SK-MEL-5 (cell line): ENCODE measurements around the gene STAT3. TPM values are rescaled to one million over a fixed set of nuclear protein-coding genes. Genes with fewer than 3 reads are reported as not detected.
"Not testable (repeated sequence)": the region's sequence is repeated elsewhere in the genome, so short reads cannot be mapped to it uniquely, and the experiment has no call there.

Experiments
- DNase-seq: peaks from one replicate; pipeline ENCODE4 v3.0.0-alpha.2; 2016; ENCODE audit warnings: low read depth, low spot score
- in situ Hi-C: cut with HindIII; loops from 2 replicates; pipeline ENCODE4 v1.10.0; 2016; ENCODE audit warnings: low sequenced_read_pairs, high pct_unique_total_duplicates, low pct_unique_long_range_greater_than_20kb
- total RNA-seq: library from RNA; depleted of rRNA; stranded (reverse); fragments of >200 nt; shearing (Covaris generic); gene quantifications from 2 replicates; pipeline ENCODE4 v1.2.3, GENCODE V29; 2014; rRNA removed

Gene STAT3
- total RNA-seq, 1 experiment from 2014 or later: 99.5 TPM

DNA sequence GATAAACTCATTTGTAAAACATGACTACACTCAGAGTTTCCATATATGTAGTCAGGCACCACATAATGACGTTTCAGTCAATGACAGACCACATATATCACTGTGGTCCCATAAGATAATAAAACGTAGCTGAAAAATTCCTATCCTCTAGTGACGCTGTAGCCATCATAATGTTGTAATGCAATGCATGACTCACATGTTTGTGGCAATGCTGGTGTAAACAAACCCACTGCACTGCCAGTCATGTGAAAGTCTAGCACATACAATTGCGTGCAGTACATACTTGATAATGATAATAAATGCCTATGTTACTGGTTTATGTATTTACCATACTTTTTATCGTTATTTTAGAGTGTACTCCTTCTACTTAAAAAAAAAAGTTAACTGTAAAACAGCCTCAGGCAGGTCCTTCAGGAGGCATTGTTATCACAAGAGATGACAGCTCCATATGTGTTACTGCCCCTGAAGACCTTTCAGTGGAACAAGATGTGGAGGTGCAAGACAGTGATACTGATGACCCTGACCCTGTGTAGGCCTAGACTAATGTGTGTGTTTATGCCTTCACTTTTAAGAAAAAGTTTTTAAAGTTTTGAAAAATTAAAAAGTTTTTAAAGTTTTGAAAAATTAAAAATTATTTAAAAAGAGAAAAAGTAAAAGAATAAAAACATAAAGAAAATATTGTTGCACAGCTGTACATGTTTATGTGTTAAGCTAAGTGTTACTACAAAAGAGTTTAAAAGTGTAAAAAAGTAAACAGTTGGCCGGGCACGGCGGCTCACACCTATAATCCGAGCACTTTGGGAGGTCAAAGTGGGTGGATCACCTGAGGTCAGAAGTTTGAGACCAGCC is 121.1 kb downstream of the STAT3 start:
- peak; percentile 89 for DNase-seq
- in situ Hi-C loops: no loop called here

GRCh38 chr17:42266462-42266861 is 121.8 kb downstream of the STAT3 start:
- in situ Hi-C loops: no loop called here
- DNase-seq: no peak

DNA sequence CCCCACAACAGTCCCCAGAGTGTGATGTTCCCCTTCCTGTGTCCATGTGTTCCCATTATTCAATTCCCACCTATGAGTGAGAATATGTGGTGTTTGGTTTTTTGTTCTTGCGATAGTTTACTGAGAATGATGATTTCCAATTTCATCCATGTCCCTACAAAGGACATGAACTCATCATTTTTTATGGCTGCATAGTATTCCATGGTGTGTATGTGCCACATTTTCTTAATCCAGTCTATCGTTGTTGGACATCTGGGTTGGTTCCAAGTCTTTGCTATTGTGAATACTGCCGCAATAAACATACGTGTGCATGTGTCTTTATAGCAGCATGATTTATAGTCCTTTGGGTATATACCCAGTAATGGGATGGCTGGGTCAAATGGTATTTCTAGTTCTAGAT is 123.9 kb downstream of the STAT3 start:
- in situ Hi-C loops, DNase-seq: not testable (repeated sequence)

Other genes starting within 250 kb of the STAT3 start
- gene RAB5C, start 233.5 kb downstream of the STAT3 start, total RNA-seq: 166 and 195 TPM in 2 replicates
- 0.18 and 0.24 TPM in 2 replicates for gene KCNH4, start 207.3 kb downstream of the STAT3 start, total RNA-seq
- not detected in 2 replicates for gene HCRT, start 203.0 kb downstream of the STAT3 start, total RNA-seq
- gene GHDC, start 193.9 kb downstream of the STAT3 start, total RNA-seq: 24.7 and 28.4 TPM in 2 replicates
- gene STAT5B, start 112.1 kb downstream of the STAT3 start, total RNA-seq: 33.4 and 37.2 TPM in 2 replicates
- gene STAT5A, start 99.9 kb downstream of the STAT3 start, total RNA-seq: 2.9 and 3.5 TPM in 2 replicates
- 10.0 and 11.2 TPM in 2 replicates for gene CAVIN1, start 34.8 kb upstream of the STAT3 start, total RNA-seq
- 59.0 and 67.2 TPM in 2 replicates for gene ATP6V0A1, start 70.4 kb upstream of the STAT3 start, total RNA-seq
- 75.8 and 91.8 TPM in 2 replicates for gene NAGLU, start 147.8 kb upstream of the STAT3 start, total RNA-seq
- gene HSD17B1, start 164.5 kb upstream of the STAT3 start, total RNA-seq: 0.82 and 0.88 TPM in 2 replicates
- gene COASY, start 173.7 kb upstream of the STAT3 start, total RNA-seq: 23.6 and 27.6 TPM in 2 replicates
- 44.6 and 50.6 TPM in 2 replicates for gene MLX, start 178.7 kb upstream of the STAT3 start, total RNA-seq
- gene PSMC3IP, start 189.3 kb upstream of the STAT3 start, total RNA-seq: 8.0 and 8.5 TPM in 2 replicates
- 55.6 and 56.3 TPM in 2 replicates for gene RETREG3, start 220.9 kb upstream of the STAT3 start, total RNA-seq
- gene TUBG1, start 221.2 kb upstream of the STAT3 start, total RNA-seq: 51.7 and 52.1 TPM in 2 replicates